Spinal cord (tissue), 10 donors: ENCODE results near the gene DIP2C. TPM values are rescaled to one million over a fixed set of nuclear protein-coding genes. Genes with fewer than 3 reads are reported as not detected.

Experiments used
- DNase-seq, 6 donors: peaks; one replicate each; pipeline versions ENCODE4 v3.0.0 to v3.0.0-alpha.2; 2013 to 2015; ENCODE audit warnings: low spot score in 6 of 6, low read depth in 4 of 6
- H3K27ac ChIP-seq: one replicate; pipeline ENCODE4 v1.5.1; 2013; ENCODE audit warnings: low read depth, low read length, control low read depth
- H3K27me3 ChIP-seq: one replicate; pipeline ENCODE4 v1.6.1; 2013; ENCODE audit warnings: low read length; ENCODE audit not compliant: control insufficient read depth, insufficient read depth
- H3K36me3 ChIP-seq: one replicate; pipeline ENCODE4 v1.6.1; 2013; ENCODE audit warnings: low read length; ENCODE audit not compliant: control insufficient read depth, insufficient read depth
- H3K4me1 ChIP-seq: one replicate; pipeline ENCODE4 v1.6.1; 2013; ENCODE audit warnings: low read length; ENCODE audit not compliant: control insufficient read depth, insufficient read depth
- H3K4me3 ChIP-seq: one replicate; pipeline ENCODE4 v1.5.1; 2013; ENCODE audit warnings: low read depth, low read length, control low read depth
- H3K9me3 ChIP-seq: one replicate; pipeline ENCODE4 v1.6.1; 2013; ENCODE audit warnings: low read length; ENCODE audit not compliant: control insufficient read depth, insufficient read depth
- WGBS: methylation state at CpG from one replicate; pipeline ENCODE4 v1.1.5; 2013; ENCODE audit warnings: missing lambda C conversion rate; ENCODE audit not compliant: insufficient coverage; 5-methylcytosine and 5-hydroxymethylcytosine counted together
- polyA plus RNA-seq, 2 donors: library from polyadenylated mRNA; unstranded; fragments of 120-200 nt; gene quantifications; one replicate each; pipeline ENCODE4 v1.2.1, GENCODE V29; 2013; ENCODE audit not compliant: insufficient read length in 2 of 2
- total RNA-seq, 2 donors: library from RNA; depleted of rRNA in 1 of 2; stranded (reverse); fragments of 120-200 nt in 1 of 2; fragments of >200 nt in 1 of 2; gene quantifications; one replicate each; pipeline versions ENCODE4 v1.2.3 to v1.2.4, GENCODE V29; 2013 to 2014
- donor health status: healthy.

The DIP2C gene
- total and polyA plus RNA-seq, 4 donors = 15.4 to 36.3 (median 29.3) TPM

DNA sequence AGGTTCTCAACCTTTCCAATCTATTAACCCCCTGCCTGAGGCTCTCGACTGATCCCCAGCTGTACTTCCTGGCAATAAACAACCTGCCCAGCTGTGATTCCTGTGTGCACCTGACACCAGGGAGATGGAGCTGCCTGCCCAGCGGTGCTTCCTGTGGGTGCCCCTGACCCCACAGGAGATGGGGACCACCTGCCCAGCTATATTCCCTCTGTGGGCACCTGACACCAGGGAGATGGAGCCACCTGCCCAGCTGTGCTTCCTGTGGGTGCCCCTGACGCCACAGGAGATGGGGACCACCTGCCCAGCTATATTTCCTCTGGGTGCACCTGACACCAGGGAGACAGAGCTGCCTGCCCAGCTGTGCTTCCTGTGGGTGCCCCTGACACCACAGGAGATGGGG is 184.0 kb downstream of the DIP2C start:
- no peaks in the 10 kb centered on the region for H3K9me3 ChIP-seq
- H3K4me1 ChIP-seq = peaks cover 34% of the 10 kb centered on the region
- H3K27me3 ChIP-seq = no peaks in the 10 kb centered on the region
- no peak for DNase-seq
- peaks cover 18% of the 10 kb centered on the region for H3K36me3 ChIP-seq
- H3K4me3 ChIP-seq = no peak overlapping the region
- no peak overlapping the region for H3K27ac ChIP-seq
- 81% methylated on average over 3 of the region's 3 CpGs for WGBS

DNA sequence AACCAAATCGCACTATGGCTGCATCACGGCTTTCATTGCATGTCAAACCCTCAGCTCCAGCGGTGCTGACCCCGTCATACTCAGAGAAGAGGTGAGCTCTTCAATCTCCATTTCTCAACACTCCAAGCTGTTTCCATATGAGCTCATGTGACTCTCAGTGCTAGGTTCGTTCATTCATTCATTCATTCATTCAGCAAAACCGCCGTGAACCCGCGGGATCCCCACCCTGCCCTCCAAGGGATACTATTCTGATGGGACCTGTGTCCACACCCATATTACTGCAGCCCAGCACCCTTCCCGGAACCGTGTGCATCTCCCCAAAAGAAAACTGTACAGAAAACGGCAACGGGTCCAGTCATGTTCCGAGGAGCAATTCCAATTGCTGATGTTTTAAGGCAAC is 184.7 kb downstream of the DIP2C start:
- no peak overlapping the region for H3K4me3 ChIP-seq
- WGBS = 87% methylated on average over 13 of the region's 14 CpGs
- DNase-seq = no peak

DNA sequence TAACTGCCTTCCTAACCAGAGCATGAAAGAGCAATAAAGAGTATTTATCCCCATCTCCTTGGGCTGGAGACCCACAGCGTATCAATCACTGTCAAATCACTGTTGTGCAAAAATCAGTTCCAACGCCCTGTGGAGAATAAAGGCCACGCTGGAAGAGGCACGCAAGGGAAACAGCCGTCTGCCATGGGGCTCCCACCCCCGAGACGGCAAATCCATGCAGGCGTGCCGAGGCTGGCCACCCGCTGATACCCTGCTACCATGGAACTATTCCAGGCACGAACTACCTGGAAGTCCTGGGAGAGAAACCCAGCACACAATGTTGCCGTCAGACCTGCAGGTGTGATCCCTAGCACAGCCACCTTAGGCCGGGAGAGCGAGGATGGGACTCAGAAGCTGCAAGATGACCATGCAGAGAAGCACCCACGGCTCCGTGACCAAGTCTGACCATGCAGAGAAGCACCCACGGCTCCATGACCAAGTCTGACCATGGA is 185.3 kb downstream of the DIP2C start:
- WGBS = 56% methylated on average over 17 of the region's 17 CpGs
- no peak for DNase-seq
- Histone ChIP-seq H3K4me1 (peaks cover 31% of the 10 kb centered on the region), H3K27ac (no peak overlapping the region), H3K4me3 (no peak overlapping the region), H3K27me3 (no peaks in the 10 kb centered on the region), H3K9me3 (no peaks in the 10 kb centered on the region), H3K36me3 (peaks cover 12% of the 10 kb centered on the region)

More for the DNA sequence above, 184.7 kb downstream of the DIP2C start:
- Histone ChIP-seq H3K9me3 (no peaks in the 10 kb centered on the region), H3K27ac (no peak overlapping the region), H3K4me1 (peaks cover 31% of the 10 kb centered on the region), H3K36me3 (peaks cover 18% of the 10 kb centered on the region), H3K27me3 (no peaks in the 10 kb centered on the region)

DNA sequence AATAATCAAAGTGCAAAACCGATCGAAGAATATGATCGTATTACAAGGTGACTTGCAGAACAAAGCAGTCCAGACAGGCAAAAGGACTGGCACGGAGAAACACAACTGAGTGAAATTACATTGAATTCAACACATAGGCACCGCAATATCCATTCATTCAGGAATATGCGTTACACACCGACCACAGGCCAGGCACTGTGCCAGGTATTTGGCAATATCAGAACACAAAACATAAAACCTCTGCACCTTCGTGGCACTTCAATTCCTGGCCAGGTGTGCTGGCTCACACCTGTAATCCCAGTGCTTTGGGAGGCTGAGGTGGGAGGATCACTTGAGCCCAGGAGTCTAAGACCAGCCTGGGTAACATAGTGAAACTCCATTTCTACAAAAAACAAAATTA is 187.9 kb downstream of the DIP2C start:
- WGBS = 83% methylated on average over 7 of the region's 8 CpGs
- H3K27ac ChIP-seq = no peak overlapping the region
- peaks cover 40% of the 10 kb centered on the region for H3K4me1 ChIP-seq
- no peak overlapping the region for H3K4me3 ChIP-seq
- no peaks in the 10 kb centered on the region for H3K27me3 ChIP-seq
- H3K36me3 ChIP-seq = peaks cover 4% of the 10 kb centered on the region
- DNase-seq = no peak
- no peaks in the 10 kb centered on the region for H3K9me3 ChIP-seq

DNA sequence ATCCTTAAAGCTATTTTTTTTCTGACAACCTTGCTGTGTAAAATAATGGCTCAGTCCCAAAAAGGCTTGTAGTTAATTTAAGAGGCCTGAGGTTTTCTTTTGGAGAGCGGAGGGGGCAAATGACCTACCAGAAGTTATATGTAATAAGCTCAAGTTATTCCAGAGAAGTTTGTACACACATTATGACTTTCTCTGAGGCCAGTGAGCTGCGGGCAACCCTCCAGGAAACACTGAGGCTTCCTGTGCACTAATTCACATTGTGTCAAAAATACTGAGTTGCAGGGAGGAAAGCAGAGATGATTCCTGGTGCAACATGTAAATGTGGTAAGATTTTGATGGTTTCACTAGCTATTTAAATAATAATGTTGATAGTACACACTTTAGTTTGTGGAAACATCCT is 188.6 kb downstream of the DIP2C start:
- WGBS = no CpG with 5 or more reads among the region's 2 CpGs

DNA sequence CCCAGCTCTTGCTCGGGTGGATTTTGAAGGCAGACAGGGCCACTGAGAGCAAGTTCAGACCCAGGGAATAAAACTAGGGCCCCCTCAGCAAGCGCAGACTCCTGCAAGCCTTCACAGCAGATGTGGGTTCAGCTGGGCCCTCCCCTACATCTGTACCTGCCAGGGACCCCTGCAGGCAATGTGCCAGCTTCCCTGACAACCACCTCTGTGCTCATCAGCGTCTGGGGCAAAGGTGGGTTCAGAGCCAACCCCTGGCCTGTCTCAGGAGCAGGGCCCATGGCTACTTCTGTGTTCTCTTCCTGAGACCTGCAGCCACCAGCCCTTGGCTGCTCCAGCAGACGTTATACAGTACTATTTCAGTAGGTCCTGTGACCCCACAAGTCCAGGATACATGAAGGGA is 189.5 kb downstream of the DIP2C start:
- no peaks in the 10 kb centered on the region for H3K9me3 ChIP-seq

More for the DNA sequence above, 188.6 kb downstream of the DIP2C start:
- peaks cover 35% of the 10 kb centered on the region for H3K4me1 ChIP-seq
- H3K27me3 ChIP-seq = no peaks in the 10 kb centered on the region
- H3K4me3 ChIP-seq = no peak overlapping the region
- no peaks in the 10 kb centered on the region for H3K36me3 ChIP-seq
- no peaks in the 10 kb centered on the region for H3K9me3 ChIP-seq
- H3K27ac ChIP-seq = no peak overlapping the region
- DNase-seq = no peak

DNA sequence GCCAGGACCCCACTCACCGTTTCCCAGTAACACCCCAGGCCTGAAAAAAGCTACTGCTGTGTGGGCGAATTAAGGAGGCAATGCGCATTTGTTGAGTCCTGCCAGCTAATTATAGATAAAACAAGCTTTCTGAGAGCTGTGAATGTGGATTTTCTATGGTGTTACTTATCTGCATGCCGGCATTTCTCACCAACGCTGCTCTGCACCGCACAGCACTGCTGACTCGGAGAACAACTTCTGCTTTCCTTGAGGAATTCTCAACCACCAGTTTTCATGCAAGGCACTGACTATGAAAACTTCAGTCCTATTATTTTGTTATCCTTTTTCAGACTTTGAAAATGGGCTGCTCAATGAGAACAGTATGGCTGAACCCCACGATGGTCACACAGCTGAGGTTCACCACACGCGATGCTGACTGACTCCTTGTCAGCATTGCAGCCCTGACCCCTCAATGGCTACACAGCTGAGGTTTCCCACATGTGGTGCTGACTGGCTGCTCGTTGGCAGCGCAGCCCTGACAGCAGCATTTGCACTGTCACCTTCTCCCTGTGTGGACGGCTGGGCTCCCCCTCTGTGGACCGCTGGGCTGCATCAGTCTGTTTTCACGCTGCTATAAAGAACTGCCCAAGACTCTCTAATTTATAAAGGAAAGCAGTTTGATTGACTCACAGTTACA is 190.6 kb downstream of the DIP2C start:
- no peak for DNase-seq
- Histone ChIP-seq H3K27ac (no peak overlapping the region), H3K4me1 (peaks cover 28% of the 10 kb centered on the region), H3K27me3 (no peaks in the 10 kb centered on the region), H3K36me3 (no peaks in the 10 kb centered on the region), H3K4me3 (no peak overlapping the region), H3K9me3 (no peaks in the 10 kb centered on the region)
- WGBS = 51% methylated on average over 10 of the region's 15 CpGs

More for the DNA sequence above, 189.5 kb downstream of the DIP2C start:
- Histone ChIP-seq H3K27me3 (no peaks in the 10 kb centered on the region), H3K36me3 (no peaks in the 10 kb centered on the region), H3K4me3 (no peak overlapping the region), H3K4me1 (peaks cover 30% of the 10 kb centered on the region), H3K27ac (no peak overlapping the region)
- WGBS = 63% methylated on average over 4 of the region's 4 CpGs
- no peak for DNase-seq

DNA sequence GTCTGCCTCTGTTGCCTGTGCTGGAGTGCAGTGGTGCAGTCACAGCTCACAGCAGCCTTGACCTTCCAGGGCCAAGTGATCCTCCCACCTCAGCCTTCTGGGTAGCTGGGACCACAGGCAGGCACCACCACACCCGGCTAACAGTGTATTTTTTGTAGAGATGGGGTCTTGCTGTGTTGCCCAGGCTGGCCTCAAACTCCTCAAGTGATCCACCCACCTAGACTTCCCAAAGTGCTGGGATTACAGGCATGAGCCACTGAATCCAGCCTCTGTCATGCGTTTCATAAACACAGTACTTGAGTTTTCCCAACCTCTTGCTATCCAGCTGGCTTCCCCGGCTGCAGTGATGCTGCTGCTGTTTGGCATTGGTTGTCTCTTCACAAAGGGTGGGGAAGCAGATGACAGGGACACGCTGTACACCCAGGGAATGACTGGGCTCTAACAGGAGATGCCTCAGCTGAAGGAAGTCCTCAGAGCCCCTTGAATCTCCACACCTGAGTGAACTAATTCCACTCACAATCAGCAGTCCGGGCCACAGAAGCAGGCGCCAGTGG is 191.5 kb downstream of the DIP2C start:
- Histone ChIP-seq H3K27me3 (no peaks in the 10 kb centered on the region), H3K27ac (no peak overlapping the region), H3K9me3 (no peaks in the 10 kb centered on the region), H3K4me1 (peaks cover 36% of the 10 kb centered on the region), H3K36me3 (no peaks in the 10 kb centered on the region), H3K4me3 (no peak overlapping the region)
- 74% methylated on average over 4 of the region's 6 CpGs for WGBS
- DNase-seq = no peak

DNA sequence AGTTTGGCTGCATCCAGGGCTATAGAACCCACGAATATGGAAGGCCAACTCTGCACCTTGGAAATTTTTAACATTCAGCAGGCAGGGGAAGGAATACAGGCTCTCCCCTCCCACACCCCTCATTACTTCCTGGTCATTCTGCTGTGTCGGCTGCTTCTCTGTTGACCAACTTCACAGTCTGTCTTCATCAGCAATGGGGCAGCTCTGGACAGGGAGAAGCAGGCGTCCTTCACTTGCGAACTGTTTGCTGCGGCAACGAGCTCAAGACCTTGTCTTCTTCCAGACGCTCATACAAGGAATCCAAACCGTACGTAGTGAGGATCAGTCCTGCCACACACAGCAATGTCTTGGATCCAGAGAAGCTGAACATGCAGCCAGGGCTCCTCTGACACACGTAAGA is 192.2 kb downstream of the DIP2C start:
- peaks cover 41% of the 10 kb centered on the region for H3K4me1 ChIP-seq
- H3K9me3 ChIP-seq = no peaks in the 10 kb centered on the region
- H3K27me3 ChIP-seq = no peaks in the 10 kb centered on the region
- no peak overlapping the region for H3K4me3 ChIP-seq
- no peaks in the 10 kb centered on the region for H3K36me3 ChIP-seq
- DNase-seq = no peak
- H3K27ac ChIP-seq = no peak overlapping the region
- WGBS = 95% methylated on average over 10 of the region's 10 CpGs

DNA sequence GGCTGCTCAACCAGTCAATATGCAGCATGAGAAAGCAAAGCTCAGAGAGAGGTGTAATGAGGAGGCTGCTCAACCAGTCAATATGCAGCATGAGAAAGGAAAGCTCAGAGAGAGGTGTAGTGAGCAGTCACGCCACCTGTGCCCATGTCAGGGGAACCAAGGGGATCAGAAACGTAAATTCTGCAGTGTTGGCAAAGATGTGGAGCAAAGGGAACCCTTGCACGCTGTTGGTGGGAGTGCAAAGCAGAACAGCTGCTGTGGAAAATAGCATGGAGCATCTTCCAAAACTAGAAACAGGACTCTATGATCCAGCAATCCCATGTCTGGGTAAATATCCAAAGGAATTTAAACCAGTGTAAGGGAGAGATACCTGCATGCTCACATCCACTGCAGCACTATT is 194.9 kb downstream of the DIP2C start:
- 60% methylated on average over 2 of the region's 3 CpGs for WGBS
- H3K27ac ChIP-seq = no peak overlapping the region
- H3K9me3 ChIP-seq = no peaks in the 10 kb centered on the region
- peaks cover 55% of the 10 kb centered on the region for H3K4me1 ChIP-seq
- peaks cover under 1% of the 10 kb centered on the region for H3K36me3 ChIP-seq
- no peak for DNase-seq
- no peaks in the 10 kb centered on the region for H3K27me3 ChIP-seq
- no peak overlapping the region for H3K4me3 ChIP-seq
